ENCODE data around the gene MARCKS. TPM values are rescaled to one million over a fixed set of nuclear protein-coding genes. Genes with fewer than 3 reads are reported as not detected.
A peak's percentile ranks its signal among the peaks of the same experiment; 100 is the strongest.

The MARCKS gene
- total and polyA plus RNA-seq, 7 donors, result 3.1 to 56.3 (median 6.7) TPM

- TF ChIP-seq, protein P1, sequence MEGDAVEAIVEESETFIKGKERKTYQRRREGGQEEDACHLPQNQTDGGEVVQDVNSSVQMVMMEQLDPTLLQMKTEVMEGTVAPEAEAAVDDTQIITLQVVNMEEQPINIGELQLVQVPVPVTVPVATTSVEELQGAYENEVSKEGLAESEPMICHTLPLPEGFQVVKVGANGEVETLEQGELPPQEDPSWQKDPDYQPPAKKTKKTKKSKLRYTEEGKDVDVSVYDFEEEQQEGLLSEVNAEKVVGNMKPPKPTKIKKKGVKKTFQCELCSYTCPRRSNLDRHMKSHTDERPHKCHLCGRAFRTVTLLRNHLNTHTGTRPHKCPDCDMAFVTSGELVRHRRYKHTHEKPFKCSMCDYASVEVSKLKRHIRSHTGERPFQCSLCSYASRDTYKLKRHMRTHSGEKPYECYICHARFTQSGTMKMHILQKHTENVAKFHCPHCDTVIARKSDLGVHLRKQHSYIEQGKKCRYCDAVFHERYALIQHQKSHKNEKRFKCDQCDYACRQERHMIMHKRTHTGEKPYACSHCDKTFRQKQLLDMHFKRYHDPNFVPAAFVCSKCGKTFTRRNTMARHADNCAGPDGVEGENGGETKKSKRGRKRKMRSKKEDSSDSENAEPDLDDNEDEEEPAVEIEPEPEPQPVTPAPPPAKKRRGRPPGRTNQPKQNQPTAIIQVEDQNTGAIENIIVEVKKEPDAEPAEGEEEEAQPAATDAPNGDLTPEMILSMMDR (IDR thresholded peaks at IDR 0.05), result no peak
- no peak for ATAC-seq
- H3K9me3 ChIP-seq, result no peaks in the 10 kb centered on the region
- DNase-seq, result no peak
- no peaks in the 10 kb centered on the region for H3K36me3 ChIP-seq (ENCODE audit: insufficient read depth in 1 of 2, low read depth in 1 of 2)
- H3K27ac ChIP-seq, result no peak overlapping the region
- H3K4me1 ChIP-seq, result peaks cover 21% of the 10 kb centered on the region
- no peaks in the 10 kb centered on the region for H3K27me3 ChIP-seq (ENCODE audit: insufficient read depth in 3 of 3, low read length in 2 of 3)
- WGBS, 3 donors, result 59 to 86% (median 63%) methylated on average over 2 of the region's 2 CpGs
- intact Hi-C loops (cut with DNase I), result loop anchor here in 1 of 2 donors (5.0 kb wide), 1 partner anchor 33 kb away; the partner anchor contains the start of gene MARCKS
- no peak overlapping the region for H3K4me3 ChIP-seq
These were observed 32.7 kb upstream of the MARCKS start for GRCh38 chr6:113824411-113824810.

DNA sequence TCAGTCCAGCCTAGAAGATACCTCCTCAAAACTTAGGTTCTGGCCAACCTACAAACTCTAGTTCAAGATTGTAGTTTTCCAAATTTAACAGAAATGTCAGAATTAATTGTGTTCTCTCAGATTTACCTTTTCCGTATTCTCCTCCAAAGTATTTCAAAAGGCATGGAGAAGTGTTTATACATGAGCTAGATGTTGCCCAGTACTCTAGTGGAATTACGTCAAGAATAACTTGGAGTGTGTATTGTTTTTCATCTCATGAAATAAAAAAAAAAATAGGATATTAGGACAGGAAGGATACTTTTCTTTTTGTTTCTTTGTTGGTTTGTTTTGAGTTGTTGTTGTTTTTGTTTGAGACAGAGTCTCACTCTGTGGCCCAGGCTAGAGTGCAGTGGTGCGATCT, 32.3 kb upstream of the MARCKS start:
- H3K4me3 ChIP-seq, result no peak overlapping the region
- H3K9me3 ChIP-seq, result no peaks in the 10 kb centered on the region
- no peaks in the 10 kb centered on the region for H3K27me3 ChIP-seq (ENCODE audit: insufficient read depth in 3 of 3, low read length in 2 of 3)
- ATAC-seq, result no peak
- H3K36me3 ChIP-seq (ENCODE audit: insufficient read depth in 1 of 2, low read depth in 1 of 2), result no peaks in the 10 kb centered on the region
- no peak overlapping the region for H3K27ac ChIP-seq
- peaks cover 25% of the 10 kb centered on the region for H3K4me1 ChIP-seq
- intact Hi-C loops (cut with DNase I), result loop anchor here in 1 of 2 donors (5.0 kb wide), 1 partner anchor 32 kb away; the partner anchor contains the start of gene MARCKS
- 82 to 88% (median 87%) methylated on average over 3 of the region's 3 CpGs for WGBS, 3 donors
- no peak for DNase-seq
- TF ChIP-seq, protein P1 (IDR thresholded peaks at IDR 0.05), result no peak

DNA sequence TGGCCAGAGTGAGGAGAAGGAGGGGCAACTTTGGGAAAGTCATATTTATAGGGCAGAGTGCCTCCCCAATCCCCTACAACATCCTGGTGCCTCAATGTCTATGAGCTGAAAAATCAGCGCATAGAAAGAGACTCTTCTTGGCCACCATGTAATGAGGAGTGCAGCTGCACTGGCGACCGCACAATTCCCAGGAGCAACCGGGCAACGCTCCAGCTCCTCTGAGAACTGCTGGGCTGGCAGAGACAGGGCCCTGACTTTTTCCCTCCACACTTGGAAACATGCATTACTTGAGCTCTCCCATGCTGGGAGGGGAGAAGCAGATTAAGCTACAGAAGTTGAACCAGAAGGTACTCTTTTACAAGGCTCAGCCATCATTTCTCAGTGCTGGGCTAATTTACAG, 31.4 kb upstream of the MARCKS start:
- peak; percentile 71 to 88 (median 82) for ATAC-seq
- peak overlapping the region; percentile 13 for H3K27ac ChIP-seq
- H3K9me3 ChIP-seq, result no peaks in the 10 kb centered on the region
- peaks cover 26% of the 10 kb centered on the region for H3K4me1 ChIP-seq
- WGBS, 3 donors, result 3 to 5% (median 5%) methylated on average over 5 of the region's 5 CpGs
- intact Hi-C loops (cut with DNase I), result no loop called here
- no peaks in the 10 kb centered on the region for H3K27me3 ChIP-seq (ENCODE audit: insufficient read depth in 3 of 3, low read length in 2 of 3)
- no peak overlapping the region for H3K4me3 ChIP-seq
- no peaks in the 10 kb centered on the region for H3K36me3 ChIP-seq (ENCODE audit: insufficient read depth in 1 of 2, low read depth in 1 of 2)
- TF ChIP-seq, protein P1 (IDR thresholded peaks at IDR 0.05), result no peak
- DNase-seq, result peak; percentile 78 to 91

DNA sequence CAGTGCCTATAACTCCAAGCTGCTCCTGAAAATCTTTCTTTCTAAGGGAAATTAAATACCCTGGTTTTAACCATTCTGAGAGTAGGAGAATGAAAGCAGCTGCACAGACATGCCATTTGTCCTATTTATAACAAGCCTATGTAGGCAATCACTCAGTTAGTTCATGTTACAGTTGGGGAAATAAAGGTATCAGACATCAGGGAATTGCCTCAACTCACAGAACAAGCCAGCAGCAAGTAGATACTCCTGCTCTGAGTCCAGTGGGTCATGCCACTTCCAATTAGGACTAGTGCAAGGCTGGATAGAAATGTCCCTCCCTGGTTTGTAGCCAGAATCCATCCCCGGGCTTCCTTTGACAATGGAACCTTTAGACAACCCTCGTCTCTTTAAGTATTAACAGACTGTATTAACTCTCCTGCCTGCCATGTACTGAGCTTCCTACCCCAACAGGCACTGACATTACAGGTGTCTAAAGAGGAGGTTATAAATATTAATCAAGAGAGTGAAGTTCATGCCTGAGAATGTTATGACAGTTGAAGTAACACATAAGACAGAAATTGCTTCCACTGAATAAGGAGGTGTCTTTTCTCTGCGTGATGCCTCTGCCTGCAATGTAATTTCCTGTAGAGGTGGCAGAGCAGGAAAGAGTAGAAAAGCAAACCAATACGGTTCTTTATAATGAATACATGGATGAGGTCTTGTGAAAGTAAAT, 28.0 kb upstream of the MARCKS start:
- 41 to 60% (median 43%) methylated on average over 4 of the region's 4 CpGs for WGBS, 3 donors
- no peaks in the 10 kb centered on the region for H3K27me3 ChIP-seq (ENCODE audit: insufficient read depth in 3 of 3, low read length in 2 of 3)
- peak overlapping the region; percentile 19 for H3K4me3 ChIP-seq
- DNase-seq, result no peak
- ATAC-seq, result peak; percentile 73 to 89 (median 82)
- H3K9me3 ChIP-seq, result no peaks in the 10 kb centered on the region
- H3K36me3 ChIP-seq (ENCODE audit: insufficient read depth in 1 of 2, low read depth in 1 of 2), result no peaks in the 10 kb centered on the region
- TF ChIP-seq, protein P1 (IDR thresholded peaks at IDR 0.05), result no peak
- peaks cover 26% of the 10 kb centered on the region for H3K4me1 ChIP-seq
- peak overlapping the region; percentile 69 for H3K27ac ChIP-seq
- intact Hi-C loops (cut with DNase I), result no loop called here

Measured in psoas muscle (tissue), 8 donors.